ENCODE results near the gene MT1B.
"Not testable (repeated sequence)": the region's sequence is repeated elsewhere in the genome, so short reads cannot be mapped to it uniquely, and the experiment has no call there.

The MT1B gene

DNA sequence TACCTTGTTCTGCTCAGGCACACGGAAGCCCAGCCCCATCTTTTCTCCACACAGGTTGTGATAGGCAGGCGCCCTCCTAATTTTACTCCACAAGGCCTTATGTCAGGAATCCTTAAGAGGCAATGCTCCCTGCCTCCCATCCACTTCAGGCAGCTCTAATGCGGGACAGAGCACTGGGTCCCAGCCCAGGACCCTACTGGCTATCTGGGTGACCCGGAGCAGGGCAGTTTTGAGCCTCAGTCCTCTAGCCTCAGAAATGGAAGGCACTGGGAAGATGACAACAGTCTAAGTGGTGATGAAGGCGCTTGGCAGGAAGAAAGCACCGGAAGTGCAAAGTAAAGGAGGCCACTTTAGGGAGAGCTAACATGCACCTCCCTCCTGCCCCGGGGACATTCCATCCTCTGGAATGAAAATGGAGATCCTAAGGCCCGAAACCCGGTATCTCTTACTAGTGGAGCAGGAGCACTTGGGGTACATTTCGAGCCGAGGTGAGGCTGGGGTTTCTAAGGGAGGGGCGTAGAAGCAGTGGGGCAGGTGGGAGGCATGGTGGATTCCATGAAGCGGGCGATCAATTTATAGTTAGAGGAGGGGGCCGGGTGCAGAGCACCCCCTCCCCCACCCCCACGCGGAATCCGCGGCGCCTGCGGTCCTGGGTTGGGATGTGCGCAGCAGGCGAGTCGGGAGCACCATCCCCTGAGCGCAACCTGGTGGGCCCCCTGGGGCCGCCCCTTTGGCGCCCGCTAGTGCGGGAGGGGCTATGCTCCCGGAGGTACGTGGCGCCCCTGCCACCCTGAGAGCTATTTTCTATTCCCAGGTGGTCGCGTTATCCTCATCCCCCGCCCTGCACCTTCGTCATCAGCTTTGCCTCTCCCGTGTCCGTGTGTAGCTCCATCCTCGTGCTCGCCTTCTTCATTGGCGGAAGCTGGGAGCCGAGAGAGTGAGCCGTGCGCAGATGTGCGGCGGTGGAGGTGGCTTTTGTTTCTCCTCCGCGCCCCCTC is 11.0 kb downstream of the MT1B start:
- H3K4me1 ChIP-seq (ENCODE audit: low read length) = peaks cover 5% of the 10 kb centered on the region; the same call in 1 of the 2 replicates
- no peak overlapping the region for H3K4me2 ChIP-seq (ENCODE audit: low read length)
- TF ChIP-seq, protein P1, sequence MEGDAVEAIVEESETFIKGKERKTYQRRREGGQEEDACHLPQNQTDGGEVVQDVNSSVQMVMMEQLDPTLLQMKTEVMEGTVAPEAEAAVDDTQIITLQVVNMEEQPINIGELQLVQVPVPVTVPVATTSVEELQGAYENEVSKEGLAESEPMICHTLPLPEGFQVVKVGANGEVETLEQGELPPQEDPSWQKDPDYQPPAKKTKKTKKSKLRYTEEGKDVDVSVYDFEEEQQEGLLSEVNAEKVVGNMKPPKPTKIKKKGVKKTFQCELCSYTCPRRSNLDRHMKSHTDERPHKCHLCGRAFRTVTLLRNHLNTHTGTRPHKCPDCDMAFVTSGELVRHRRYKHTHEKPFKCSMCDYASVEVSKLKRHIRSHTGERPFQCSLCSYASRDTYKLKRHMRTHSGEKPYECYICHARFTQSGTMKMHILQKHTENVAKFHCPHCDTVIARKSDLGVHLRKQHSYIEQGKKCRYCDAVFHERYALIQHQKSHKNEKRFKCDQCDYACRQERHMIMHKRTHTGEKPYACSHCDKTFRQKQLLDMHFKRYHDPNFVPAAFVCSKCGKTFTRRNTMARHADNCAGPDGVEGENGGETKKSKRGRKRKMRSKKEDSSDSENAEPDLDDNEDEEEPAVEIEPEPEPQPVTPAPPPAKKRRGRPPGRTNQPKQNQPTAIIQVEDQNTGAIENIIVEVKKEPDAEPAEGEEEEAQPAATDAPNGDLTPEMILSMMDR (IDR thresholded peaks at IDR 0.05; ENCODE audit: low read depth, low read length) = no peak
- TF ChIP-seq EZH2phosphoT487 (IDR thresholded peaks at IDR 0.05; ENCODE audit: low read depth) = no peak
- peaks cover 41% of the 10 kb centered on the region for H3K27me3 ChIP-seq (ENCODE audit: low read depth, low read length)
- no peaks in the 10 kb centered on the region for H3K79me2 ChIP-seq (ENCODE audit: low read length)
- no peaks in the 10 kb centered on the region for H3K36me3 ChIP-seq (replicated peaks; ENCODE audit: low read depth, low read length)
- no peak overlapping the region for H3K9ac ChIP-seq (ENCODE audit: low read length)
- H3K27ac ChIP-seq (ENCODE audit: low read length) = no peak overlapping the region
- H2AFZ ChIP-seq (ENCODE audit: low read depth, low read length) = no peak overlapping the region
- H4K20me1 ChIP-seq (ENCODE audit: insufficient read depth, low read length) = no peaks in the 10 kb centered on the region
- no peaks in the 10 kb centered on the region for H3K9me3 ChIP-seq (ENCODE audit: insufficient read depth, low read length)
- no peak overlapping the region for H3K4me3 ChIP-seq (ENCODE audit: low read length)

DNA sequence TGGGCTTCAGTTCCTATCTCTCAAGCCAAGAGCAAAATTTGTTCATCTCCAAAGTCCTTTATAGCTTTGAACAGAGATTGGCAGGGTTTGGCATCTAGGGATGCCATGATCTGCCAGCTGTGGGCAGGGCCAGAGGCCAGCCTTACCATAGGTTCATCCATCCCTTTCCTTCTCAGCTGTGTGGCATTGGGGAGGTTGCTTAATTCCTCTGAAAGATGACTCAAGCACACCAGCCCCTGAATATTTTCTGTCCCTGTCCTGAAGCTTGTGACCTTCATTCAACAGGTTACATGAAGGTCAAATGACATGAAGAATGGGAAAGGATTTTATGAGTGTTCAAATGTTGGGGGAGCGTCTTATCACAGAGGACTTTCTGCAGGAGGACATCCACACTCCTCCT is 12.8 kb downstream of the MT1B start:
- no peak overlapping the region for H2AFZ ChIP-seq (ENCODE audit: low read depth, low read length)
- H3K9ac ChIP-seq (ENCODE audit: low read length) = no peak overlapping the region
- H3K4me3 ChIP-seq (ENCODE audit: low read length) = no peak overlapping the region
- H3K4me1 ChIP-seq (ENCODE audit: low read length) = no peaks in the 10 kb centered on the region
- peaks cover 31% of the 10 kb centered on the region for H3K27me3 ChIP-seq (ENCODE audit: low read depth, low read length)
- H3K79me2 ChIP-seq (ENCODE audit: low read length) = no peaks in the 10 kb centered on the region
- TF ChIP-seq, protein P1 (IDR thresholded peaks at IDR 0.05; ENCODE audit: low read depth, low read length) = no peak
- TF ChIP-seq EZH2phosphoT487 (IDR thresholded peaks at IDR 0.05; ENCODE audit: low read depth) = no peak
- no peaks in the 10 kb centered on the region for H3K9me3 ChIP-seq (ENCODE audit: insufficient read depth, low read length)
- no peak overlapping the region for H3K4me2 ChIP-seq (ENCODE audit: low read length)
- no peak overlapping the region for H3K27ac ChIP-seq (ENCODE audit: low read length)
- H3K36me3 ChIP-seq (replicated peaks; ENCODE audit: low read depth, low read length) = no peaks in the 10 kb centered on the region
- no peaks in the 10 kb centered on the region for H4K20me1 ChIP-seq (ENCODE audit: insufficient read depth, low read length)

DNA sequence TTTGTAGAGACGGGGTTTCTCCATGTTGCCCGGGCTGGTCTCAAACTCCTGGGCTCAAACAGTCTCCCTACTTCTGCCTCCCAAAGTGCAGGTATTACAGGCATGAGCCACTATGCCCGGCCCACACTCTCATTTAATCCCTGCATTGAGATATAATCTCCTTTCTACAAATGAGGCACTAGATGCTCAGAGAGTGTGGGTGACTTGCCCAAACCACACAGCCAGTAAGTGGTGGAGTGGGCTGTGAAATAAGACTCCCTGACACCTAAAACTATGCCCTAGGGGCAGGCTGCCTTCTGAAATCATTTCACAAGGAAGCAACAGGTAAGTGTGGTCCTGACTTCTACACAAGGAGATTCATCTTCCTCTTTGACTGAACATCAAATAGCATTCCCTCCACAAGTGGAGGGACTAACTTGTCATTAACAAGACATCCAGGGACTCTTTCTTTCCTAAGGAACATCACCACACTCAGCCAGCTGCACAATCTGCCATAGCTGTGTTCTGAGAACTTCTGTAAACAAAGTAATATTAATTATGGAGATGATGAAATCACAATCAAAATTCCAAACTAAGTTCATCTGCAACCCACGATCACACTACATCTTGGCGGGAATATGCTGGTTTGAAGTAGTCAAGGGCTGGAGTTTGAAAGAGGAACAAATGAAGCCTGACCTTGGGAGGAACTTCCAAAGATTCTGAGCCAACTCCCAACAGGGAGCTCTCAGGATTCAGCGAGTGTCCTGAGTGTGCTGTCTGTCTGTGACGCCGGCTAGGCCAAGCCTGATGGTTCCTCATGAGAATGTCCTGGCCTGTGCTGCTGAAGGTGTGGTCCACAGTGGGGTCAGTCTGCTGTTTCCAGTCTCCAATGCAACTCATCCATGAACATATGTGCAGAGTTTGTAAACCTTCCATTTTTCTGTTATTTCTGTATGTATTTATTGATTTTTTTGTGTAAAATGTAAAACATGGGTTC is 13.9 kb downstream of the MT1B start:
- H3K27ac ChIP-seq (ENCODE audit: low read length); H3K4me1 ChIP-seq (ENCODE audit: low read length); H3K9me3 ChIP-seq (ENCODE audit: insufficient read depth, low read length); H3K4me2 ChIP-seq (ENCODE audit: low read length); H3K79me2 ChIP-seq (ENCODE audit: low read length); H4K20me1 ChIP-seq (ENCODE audit: insufficient read depth, low read length); H3K9ac ChIP-seq (ENCODE audit: low read length); H3K36me3 ChIP-seq (replicated peaks; ENCODE audit: low read depth, low read length); H3K4me3 ChIP-seq (ENCODE audit: low read length); H2AFZ ChIP-seq (ENCODE audit: low read depth, low read length): not testable (repeated sequence)
- peaks cover 32% of the 10 kb centered on the region for H3K27me3 ChIP-seq (ENCODE audit: low read depth, low read length)

DNA sequence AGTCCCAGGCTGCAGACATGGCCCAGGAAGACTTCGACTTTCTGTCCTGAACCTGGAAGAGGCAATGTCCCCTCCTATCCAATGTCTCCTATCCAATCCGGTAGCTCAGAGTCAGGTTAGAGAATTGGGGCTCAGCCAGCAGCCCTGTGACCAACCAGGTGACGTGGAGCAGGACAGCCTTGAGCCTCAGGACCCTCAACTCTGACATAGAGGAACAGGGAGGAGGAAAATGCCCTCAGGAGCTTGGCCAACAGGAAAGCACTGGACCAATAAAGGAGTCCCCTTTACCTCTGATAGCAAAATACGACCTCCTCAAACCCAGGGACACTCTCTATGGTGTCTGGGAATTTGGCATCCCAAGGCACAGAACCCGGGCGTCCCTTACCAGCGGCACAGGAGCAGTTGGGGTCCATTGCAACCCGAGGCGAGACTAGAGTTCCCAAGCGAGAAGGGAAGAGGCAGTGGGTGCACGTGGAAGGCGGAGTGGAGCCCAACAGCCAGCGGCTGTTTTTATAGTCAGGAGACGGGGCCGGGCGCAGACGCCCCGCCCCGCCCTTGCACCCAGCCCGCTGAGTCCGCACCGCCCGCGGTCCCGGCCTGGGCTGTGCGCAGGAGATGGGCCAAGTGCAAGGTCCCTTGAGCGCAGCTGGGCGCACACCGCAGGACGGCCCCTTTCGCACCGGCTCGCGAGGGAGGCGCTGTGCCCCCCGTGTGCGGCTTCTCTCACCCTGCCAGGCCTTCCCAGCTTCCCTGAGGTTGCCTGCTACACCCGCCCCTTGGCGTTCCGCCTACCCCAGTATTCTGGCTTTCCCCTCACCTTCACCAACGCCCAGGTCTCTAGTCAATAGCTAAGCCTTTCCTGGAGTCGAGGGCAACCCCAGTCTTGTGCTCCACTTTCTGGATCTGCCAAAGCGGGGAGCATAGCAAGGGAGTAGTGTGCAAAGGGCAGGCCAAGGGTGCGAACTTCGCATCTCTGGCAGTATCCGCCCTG is 16.2 kb downstream of the MT1B start, which contains the start of gene MT1G:
Gene MT1G, minus strand, starts transcription at position 485 of the 991 bp plus-strand sequence. Its CDS starts 72 bp downstream, at position 413.
- Histone ChIP-seq H4K20me1 (ENCODE audit: insufficient read depth, low read length) (no peaks in the 10 kb centered on the region), H3K9me3 (ENCODE audit: insufficient read depth, low read length) (no peaks in the 10 kb centered on the region), H3K4me3 (ENCODE audit: low read length) (no peak within 1 kb of the TSS), H3K4me2 (ENCODE audit: low read length) (no peak within 1 kb of the TSS), H3K27me3 (ENCODE audit: low read depth, low read length) (peaks cover 37% of the 10 kb centered on the region), H3K36me3 (replicated peaks; ENCODE audit: low read depth, low read length) (no peaks in the 10 kb centered on the region), H3K9ac (ENCODE audit: low read length) (no peak within 1 kb of the TSS), H3K27ac (ENCODE audit: low read length) (no peak within 1 kb of the TSS), H2AFZ (ENCODE audit: low read depth, low read length) (no peak within 1 kb of the TSS), H3K4me1 (ENCODE audit: low read length) (no peaks in the 10 kb centered on the region), H3K79me2 (ENCODE audit: low read length) (no peaks in the 10 kb centered on the region)
- TF ChIP-seq, protein P1 (IDR thresholded peaks at IDR 0.05; ENCODE audit: low read depth, low read length) = no peak
- TF ChIP-seq EZH2phosphoT487 (IDR thresholded peaks at IDR 0.05; ENCODE audit: low read depth) = no peak

Data from OCI-LY3 (cell line).